HG02759 (cell line): Measurements from ENCODE around the gene TSGA10IP.

Source experiments
- ATAC-seq: cut with Tn5 transposase; IDR thresholded peaks from one replicate; pipeline ENCODE4 v1.9.1; 2021; ENCODE audit warnings: mild to moderate bottlenecking, moderate library complexity; ENCODE audit not compliant: unreplicated experiment

The TSGA10IP gene

GRCh38 chr11:65945430-65945911 is at the start of gene TSGA10IP:
TSGA10IP (plus strand) TSS chr11:65945480; CDS start chr11:65945676, 196 bp downstream.
- ATAC-seq, result no peak

DNA sequence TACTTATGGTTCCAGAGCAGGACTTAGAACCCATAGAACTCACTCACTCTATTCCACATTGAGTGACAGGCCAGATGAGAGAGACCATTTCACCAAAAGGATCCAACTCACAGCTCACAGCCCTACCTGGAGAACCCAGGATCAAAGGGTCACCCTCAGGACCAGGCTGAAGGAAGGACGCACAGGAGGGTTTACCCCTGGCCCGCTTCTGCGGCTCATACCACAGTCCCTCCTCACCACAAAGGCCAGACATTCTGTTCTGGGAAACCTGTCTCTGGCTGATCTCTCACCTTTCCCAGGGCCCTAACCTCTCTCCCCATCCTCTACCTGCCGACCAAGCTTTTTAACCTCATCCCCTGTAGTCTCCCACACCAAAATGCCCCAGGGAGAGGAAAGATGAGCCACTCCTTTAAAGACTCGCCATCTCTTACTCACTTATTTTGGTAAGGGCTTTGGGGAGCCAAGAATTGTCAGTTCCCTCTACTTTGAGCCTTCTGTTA is 49.7 kb upstream of the TSGA10IP start:
- no peak for ATAC-seq

GRCh38 chr11:65896034-65896999 is 49.0 kb upstream of the TSGA10IP start:
- ATAC-seq, result no peak

GRCh38 chr11:65897020-65897471 is 48.2 kb upstream of the TSGA10IP start:
- ATAC-seq, result no peak

GRCh38 chr11:65898656-65899355 is 46.5 kb upstream of the TSGA10IP start:
- ATAC-seq, result no peak

DNA sequence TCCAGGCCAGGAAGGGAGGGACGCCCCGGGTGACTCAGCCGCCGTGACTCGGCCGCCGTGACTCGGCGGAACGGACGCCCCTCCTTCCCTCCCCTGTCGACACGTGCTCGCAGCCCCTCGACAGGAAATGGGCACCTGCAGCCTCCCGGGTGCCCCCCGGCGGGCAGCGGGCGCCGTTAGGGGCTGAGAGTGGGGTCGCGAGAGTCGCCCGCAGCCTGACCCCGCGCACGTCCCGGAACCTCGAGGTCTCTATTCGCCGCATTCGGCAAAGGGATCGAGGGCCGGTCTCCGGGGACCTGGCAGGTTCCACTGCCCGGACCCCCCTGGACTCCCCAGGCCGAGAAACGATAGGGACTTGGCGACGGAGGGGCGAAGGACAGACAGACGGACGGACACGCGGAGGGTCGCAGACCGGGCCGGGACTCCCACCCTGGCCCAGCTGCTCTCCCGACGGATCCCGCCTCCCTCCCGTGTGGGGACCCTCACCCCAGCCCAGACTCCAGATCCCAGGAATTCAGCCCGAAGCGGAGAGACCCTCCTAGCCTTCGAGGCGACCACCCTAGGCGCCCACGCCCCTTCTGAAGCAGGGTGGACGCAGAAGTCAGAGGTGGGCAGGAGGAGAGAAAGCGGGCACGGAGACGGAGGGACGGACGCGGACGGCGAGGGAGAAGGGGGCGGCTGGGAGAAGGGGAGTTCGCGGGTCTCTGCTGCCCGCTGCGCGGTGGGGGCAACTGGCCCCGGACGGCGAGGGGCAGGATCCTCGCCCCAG is 45.7 kb upstream of the TSGA10IP start:
- ATAC-seq, result no peak

- ATAC-seq, result peak; percentile 79
Observed at GRCh38 chr11:65900125-65900898, 45.0 kb upstream of the TSGA10IP start, which contains the start of gene FOSL1. FOSL1 (minus strand) TSS chr11:65900388; CDS start chr11:65900339, 49 bp downstream.

- no peak for ATAC-seq
Observed at GRCh38 chr11:65900899-65901180, 44.4 kb upstream of the TSGA10IP start.

DNA sequence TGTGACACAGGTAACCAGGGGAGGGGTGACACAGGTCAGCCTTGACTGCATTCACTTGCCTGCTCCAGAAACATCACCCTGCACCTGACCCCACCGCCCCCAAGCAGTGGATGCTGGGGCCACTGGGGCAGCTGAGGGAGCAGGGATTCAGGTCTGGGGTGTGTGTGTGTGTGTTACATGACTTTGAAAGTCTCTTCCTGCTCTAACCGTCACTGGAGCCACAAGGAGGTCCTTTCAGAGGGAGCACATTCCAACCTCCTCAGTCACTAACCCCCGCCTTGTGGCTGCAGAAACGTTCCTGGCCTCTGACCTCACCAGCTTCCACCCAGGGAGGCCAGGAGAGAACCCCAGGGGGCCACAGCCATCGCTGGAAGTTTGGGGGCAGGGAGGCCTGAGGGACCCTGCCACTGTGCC is 42.2 kb upstream of the TSGA10IP start:
- no peak for ATAC-seq

- no peak for ATAC-seq
Observed at GRCh38 chr11:65903715-65904114, 41.6 kb upstream of the TSGA10IP start.

DNA sequence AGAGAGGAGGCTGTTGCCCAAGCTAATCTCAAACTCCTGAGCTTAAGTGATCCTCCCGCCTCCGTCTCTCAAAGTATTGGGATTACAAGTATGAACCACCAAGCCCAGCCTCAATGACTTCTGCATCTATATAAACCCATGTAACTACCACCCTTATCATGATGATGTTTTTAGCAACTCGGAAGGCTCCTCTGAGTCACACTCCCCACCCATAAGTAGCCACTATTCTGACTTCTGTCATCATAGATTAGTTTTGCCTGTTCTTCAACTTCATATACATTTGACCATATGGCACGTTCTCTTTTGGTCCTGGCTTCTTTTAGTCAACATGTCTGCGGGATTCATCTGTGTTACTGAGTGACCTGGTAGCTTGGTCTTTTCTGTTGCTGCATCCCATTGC is 38.7 kb upstream of the TSGA10IP start:
- ATAC-seq, result no peak

DNA sequence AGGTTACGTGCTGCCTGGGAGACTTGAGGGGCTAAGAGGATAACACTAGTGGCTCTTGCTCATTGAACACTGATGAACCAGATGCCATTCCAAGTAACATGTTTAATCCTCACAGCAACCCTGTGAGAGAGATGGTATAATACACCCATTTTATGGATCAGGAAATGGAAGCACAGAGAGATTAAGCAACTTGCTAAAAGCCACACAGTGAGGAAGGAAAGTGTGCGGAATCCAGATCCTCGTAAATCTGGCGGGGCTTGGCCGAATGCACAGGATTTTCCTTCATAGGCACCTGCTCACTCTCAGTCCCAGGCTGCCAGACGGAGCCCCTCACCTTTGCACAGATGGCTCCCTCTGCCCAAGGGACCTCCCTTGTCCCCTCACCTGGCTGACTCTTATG is 37.4 kb upstream of the TSGA10IP start:
- no peak for ATAC-seq

GRCh38 chr11:65911682-65912568 is 33.4 kb upstream of the TSGA10IP start:
- ATAC-seq, result no peak

DNA sequence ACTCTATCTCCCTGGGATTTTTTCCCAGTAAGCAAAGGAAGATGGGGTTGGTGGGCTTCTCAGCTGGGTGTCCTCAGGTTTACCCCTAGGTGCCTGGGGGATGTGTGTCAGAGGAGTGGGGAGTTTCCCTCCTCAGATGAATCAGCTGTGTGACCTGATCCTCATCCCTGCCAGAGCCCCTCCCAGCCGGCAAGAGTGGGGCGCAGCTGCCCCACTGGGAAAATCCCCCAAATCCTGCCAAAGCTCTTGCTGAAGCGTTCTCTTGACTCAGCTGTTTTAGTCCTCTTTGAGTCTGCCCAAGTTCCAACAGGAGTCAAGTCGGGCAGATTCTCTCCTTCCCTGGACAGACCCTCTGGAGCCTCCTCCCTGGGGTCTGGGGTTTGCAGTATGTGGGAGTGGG is 32.4 kb upstream of the TSGA10IP start:
- ATAC-seq, result no peak

- ATAC-seq, result no peak
Observed at GRCh38 chr11:65915101-65915820, 30.0 kb upstream of the TSGA10IP start.

DNA sequence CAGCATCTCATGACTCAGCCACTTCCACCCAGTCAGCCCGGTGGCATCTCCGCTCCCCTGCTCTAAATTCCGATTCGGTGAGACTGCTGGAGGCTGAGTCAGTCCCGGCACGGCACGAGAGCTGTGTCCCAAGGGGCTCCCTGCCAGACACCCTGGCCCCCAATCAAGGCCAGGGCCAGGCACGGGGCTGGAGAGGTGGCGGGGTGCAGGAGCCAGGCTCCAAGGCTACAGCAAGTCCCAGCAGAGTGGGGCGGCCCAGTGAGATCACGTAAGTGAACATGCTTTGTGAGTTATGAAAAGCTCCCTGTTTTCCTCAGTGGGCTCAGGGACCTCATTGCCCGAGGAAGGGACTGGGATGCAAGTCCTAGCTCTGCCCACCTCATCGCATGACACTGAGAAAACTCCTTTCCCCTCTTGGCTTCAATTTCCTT is 29.4 kb upstream of the TSGA10IP start:
- ATAC-seq, result no peak

GRCh38 chr11:65916391-65916790 is 28.9 kb upstream of the TSGA10IP start:
- no peak for ATAC-seq

DNA sequence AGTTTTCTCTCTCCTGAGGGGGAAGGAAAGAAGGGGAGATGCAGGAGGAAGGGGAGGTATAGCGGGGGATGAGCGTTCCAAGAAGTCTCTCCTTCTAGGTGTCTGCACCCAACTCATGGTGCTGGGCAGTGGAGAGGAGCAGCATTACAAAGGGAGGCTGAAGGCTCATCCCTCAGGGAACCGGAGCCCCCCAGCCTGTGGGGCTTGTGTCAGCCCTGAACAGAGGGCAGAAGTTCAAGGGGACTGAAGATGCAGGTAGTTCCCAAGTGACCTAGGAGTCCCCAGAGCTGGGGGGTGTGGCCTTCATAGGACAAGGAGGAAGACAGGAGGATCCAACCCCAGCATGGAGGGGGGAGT is 28.2 kb upstream of the TSGA10IP start:
- no peak for ATAC-seq
